HG03066 (cell line): ENCODE data around the gene ARF1.
A peak's percentile ranks its signal among the peaks of the same experiment; 100 is the strongest.

Source experiments
- ATAC-seq: cut with Tn5 transposase; IDR thresholded peaks from one replicate; pipeline ENCODE4 v1.9.1; 2021; ENCODE audit warnings: low read depth; ENCODE audit not compliant: unreplicated experiment

The ARF1 gene

GRCh38 chr1:228082214-228082917, at the start of gene ARF1:
Gene ARF1, plus strand, starts transcription at chr1:228082708. Its CDS starts 14,407 bp downstream, at chr1:228097115.
- peak; percentile 65 for ATAC-seq

- ATAC-seq, result no peak
These were observed 49.1 kb upstream of the ARF1 start for GRCh38 chr1:228033376-228033775.

GRCh38 chr1:228034954-228035837, 47.3 kb upstream of the ARF1 start:
- no peak for ATAC-seq

- ATAC-seq, result no peak
These were observed 46.7 kb upstream of the ARF1 start for GRCh38 chr1:228035844-228036243.

GRCh38 chr1:228036701-228037231, 45.7 kb upstream of the ARF1 start:
- ATAC-seq, result no peak

- ATAC-seq, result peak; percentile 76
These were observed 44.8 kb upstream of the ARF1 start for GRCh38 chr1:228037401-228038386.

GRCh38 chr1:228038387-228039005, 44.0 kb upstream of the ARF1 start:
- ATAC-seq, result no peak

GRCh38 chr1:228039006-228039903, 43.3 kb upstream of the ARF1 start:
- no peak for ATAC-seq

- no peak for ATAC-seq
These were observed 42.5 kb upstream of the ARF1 start for GRCh38 chr1:228039986-228040385.

GRCh38 chr1:228041316-228041715, 41.2 kb upstream of the ARF1 start:
- ATAC-seq, result no peak

GRCh38 chr1:228042508-228042907, 40.0 kb upstream of the ARF1 start:
- ATAC-seq, result no peak

GRCh38 chr1:228043281-228043848, 39.1 kb upstream of the ARF1 start:
- ATAC-seq, result no peak

GRCh38 chr1:228044961-228045360, 37.5 kb upstream of the ARF1 start:
- ATAC-seq, result no peak

- ATAC-seq, result no peak
These were observed 37.1 kb upstream of the ARF1 start for GRCh38 chr1:228045405-228045804.

- no peak for ATAC-seq
These were observed 36.6 kb upstream of the ARF1 start for GRCh38 chr1:228045871-228046270.

- no peak for ATAC-seq
These were observed 35.9 kb upstream of the ARF1 start for GRCh38 chr1:228046421-228047182.

- no peak for ATAC-seq
These were observed 35.4 kb upstream of the ARF1 start for GRCh38 chr1:228047183-228047466.

- ATAC-seq, result no peak
These were observed 34.4 kb upstream of the ARF1 start for GRCh38 chr1:228048120-228048519.
